Suprapubic skin (tissue), 3 donors: ENCODE results near the gene TRMT61B.

Experiments
- CTCF ChIP-seq, 2 donors: fragments of 200-600 bp in 1 of 2; fragments of 450-650 bp in 1 of 2; sonication (generic) in 1 of 2; IDR thresholded peaks; one replicate each; pipeline ENCODE4 v1.5.1; 2016 to 2019; ENCODE audit warnings: antibody characterized with exemption in 2 of 2, mild to moderate bottlenecking in 1 of 2, moderate library complexity in 1 of 2
- POLR2AphosphoS5 ChIP-seq, 3 donors: sonication (generic); formaldehyde crosslinking; IDR thresholded peaks; one replicate each; pipeline ENCODE4 v1.6.1; 2017; ENCODE audit warnings: antibody characterized with exemption in 3 of 3

GRCh38 chr2:28855193-28855592 lies 14.9 kb downstream of the TRMT61B start:
- TF ChIP-seq CTCF (IDR thresholded peaks at IDR 0.05) (no peak), POLR2AphosphoS5 (IDR thresholded peaks at IDR 0.05) (no peak)
